Transverse colon (tissue), 3 donors: ENCODE data around the gene HOXA13.

Experiments used
- POLR2A ChIP-seq: fragments of 450-650 bp; IDR thresholded peaks from one replicate; pipeline ENCODE4 v1.6.1; 2016; ENCODE audit warnings: antibody characterized with exemption, mild to moderate bottlenecking, moderate library complexity
- TF ChIP-seq, protein P1 (sequence below), 5 experiments: fragments of 200-600 bp in 3 of 5; fragments of 450-650 bp in 2 of 5; sonication (generic) in 3 of 5; IDR thresholded peaks; 1 replicate in 2 of 5; 2 replicates in 3 of 5; pipeline ENCODE4 v1.5.1; 2016 to 2017; ENCODE audit warnings: antibody characterized with exemption in 5 of 5, inconsistent platforms in 3 of 5, mild to moderate bottlenecking in 2 of 5, moderate library complexity in 1 of 5

DNA sequence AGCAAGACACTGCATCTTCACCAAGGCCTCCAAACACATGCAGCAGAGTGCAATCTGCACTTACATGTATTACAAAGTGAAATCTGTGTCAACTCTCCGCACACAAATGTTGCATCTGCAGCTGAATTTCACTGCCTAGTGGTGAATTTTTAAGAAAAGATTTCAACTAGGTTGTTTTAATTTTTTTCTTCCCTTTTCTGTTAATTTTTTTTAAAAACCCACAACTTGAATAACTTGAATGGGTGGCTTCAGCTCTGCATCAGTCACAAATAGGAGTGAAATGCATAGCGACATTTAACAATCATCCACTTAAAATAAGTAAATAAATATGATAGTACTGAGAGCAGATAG, 5.9 kb downstream of the HOXA13 start:
- TF ChIP-seq POLR2A, result no peak
- TF ChIP-seq, protein P1, sequence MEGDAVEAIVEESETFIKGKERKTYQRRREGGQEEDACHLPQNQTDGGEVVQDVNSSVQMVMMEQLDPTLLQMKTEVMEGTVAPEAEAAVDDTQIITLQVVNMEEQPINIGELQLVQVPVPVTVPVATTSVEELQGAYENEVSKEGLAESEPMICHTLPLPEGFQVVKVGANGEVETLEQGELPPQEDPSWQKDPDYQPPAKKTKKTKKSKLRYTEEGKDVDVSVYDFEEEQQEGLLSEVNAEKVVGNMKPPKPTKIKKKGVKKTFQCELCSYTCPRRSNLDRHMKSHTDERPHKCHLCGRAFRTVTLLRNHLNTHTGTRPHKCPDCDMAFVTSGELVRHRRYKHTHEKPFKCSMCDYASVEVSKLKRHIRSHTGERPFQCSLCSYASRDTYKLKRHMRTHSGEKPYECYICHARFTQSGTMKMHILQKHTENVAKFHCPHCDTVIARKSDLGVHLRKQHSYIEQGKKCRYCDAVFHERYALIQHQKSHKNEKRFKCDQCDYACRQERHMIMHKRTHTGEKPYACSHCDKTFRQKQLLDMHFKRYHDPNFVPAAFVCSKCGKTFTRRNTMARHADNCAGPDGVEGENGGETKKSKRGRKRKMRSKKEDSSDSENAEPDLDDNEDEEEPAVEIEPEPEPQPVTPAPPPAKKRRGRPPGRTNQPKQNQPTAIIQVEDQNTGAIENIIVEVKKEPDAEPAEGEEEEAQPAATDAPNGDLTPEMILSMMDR (IDR thresholded peaks at IDR 0.05), result no peak
